ENCODE measurements around the gene SHROOM3. TPM values are rescaled to one million over a fixed set of nuclear protein-coding genes. Genes with fewer than 3 reads are reported as not detected.
A peak's percentile ranks its signal among the peaks of the same experiment; 100 is the strongest.

Gene SHROOM3
- total RNA-seq, 6 donors from 2014 or later: 62.3 to 216 (median 116) TPM

DNA sequence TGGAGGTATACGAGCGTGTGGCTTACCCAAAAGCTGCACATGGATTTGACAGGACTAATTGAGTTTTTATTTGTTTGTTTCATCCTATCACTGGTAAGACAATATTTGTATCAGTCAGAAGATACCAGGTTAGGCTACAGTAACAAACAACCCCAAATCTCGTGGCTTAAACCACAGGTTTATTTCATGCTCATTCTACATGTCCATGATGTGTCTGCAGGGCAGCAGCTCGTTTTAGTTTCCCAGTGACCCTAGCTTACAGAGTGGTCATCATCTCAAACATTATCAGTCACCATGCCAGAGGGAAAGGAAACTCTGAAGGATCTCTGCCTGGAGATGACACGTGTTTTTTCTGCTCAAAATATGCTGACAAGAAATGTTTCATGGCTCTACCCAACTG, 108.3 kb downstream of the SHROOM3 start:
- H3K27ac ChIP-seq: no peak overlapping the region
- peaks cover 3 to 11% (median 9%) of the 10 kb centered on the region in 4 donors for H3K4me1 ChIP-seq
- 82 to 84% methylated on average over 5 of the region's 5 CpGs for WGBS, 2 donors
- H3K36me3 ChIP-seq: no peaks in the 10 kb centered on the region
- no peak overlapping the region for H3K4me3 ChIP-seq
- ATAC-seq (ENCODE audit: low FRiP score in 2 of 2): no peak
- no peak for DNase-seq
- TF ChIP-seq, protein P1, sequence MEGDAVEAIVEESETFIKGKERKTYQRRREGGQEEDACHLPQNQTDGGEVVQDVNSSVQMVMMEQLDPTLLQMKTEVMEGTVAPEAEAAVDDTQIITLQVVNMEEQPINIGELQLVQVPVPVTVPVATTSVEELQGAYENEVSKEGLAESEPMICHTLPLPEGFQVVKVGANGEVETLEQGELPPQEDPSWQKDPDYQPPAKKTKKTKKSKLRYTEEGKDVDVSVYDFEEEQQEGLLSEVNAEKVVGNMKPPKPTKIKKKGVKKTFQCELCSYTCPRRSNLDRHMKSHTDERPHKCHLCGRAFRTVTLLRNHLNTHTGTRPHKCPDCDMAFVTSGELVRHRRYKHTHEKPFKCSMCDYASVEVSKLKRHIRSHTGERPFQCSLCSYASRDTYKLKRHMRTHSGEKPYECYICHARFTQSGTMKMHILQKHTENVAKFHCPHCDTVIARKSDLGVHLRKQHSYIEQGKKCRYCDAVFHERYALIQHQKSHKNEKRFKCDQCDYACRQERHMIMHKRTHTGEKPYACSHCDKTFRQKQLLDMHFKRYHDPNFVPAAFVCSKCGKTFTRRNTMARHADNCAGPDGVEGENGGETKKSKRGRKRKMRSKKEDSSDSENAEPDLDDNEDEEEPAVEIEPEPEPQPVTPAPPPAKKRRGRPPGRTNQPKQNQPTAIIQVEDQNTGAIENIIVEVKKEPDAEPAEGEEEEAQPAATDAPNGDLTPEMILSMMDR (IDR thresholded peaks at IDR 0.05): no peak
- no peak for TF ChIP-seq POLR2A (IDR thresholded peaks at IDR 0.05)
- TF ChIP-seq EP300 (IDR thresholded peaks at IDR 0.05): no peak
- no peak for TF ChIP-seq POLR2AphosphoS5 (IDR thresholded peaks at IDR 0.05)
- H3K27me3 ChIP-seq: no peaks in the 10 kb centered on the region
- H3K9me3 ChIP-seq: no peaks in the 10 kb centered on the region

DNA sequence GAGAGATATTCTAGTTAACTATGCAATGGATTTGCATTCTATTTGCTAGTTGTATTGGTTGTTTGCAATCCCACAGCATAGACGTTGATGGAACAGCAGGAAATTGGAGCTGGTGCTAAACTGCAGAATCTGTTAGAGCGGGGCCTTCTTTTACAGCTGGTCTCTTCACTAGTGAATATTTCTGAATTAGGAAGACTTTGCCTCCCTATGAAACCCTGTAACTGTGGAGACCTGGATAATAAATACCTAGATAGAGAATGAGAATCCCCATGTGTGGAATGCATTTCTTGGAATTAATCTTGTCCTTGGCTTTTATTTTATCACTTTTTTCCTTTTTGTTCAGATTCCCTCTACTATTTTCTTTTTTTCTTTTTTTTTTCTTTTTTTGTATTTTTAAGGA, 109.7 kb downstream of the SHROOM3 start:
- no peaks in the 10 kb centered on the region for H3K36me3 ChIP-seq
- WGBS, 2 donors: 89 to 92% methylated on average over 2 of the region's 2 CpGs
- DNase-seq (no peak), ATAC-seq (ENCODE audit: low FRiP score in 2 of 2) (no peak)
- H3K9me3 ChIP-seq: no peaks in the 10 kb centered on the region
- no peaks in the 10 kb centered on the region for H3K27me3 ChIP-seq
- TF ChIP-seq POLR2A (IDR thresholded peaks at IDR 0.05) (no peak), EP300 (IDR thresholded peaks at IDR 0.05) (no peak), POLR2AphosphoS5 (IDR thresholded peaks at IDR 0.05) (no peak)
- TF ChIP-seq, protein P1 (IDR thresholded peaks at IDR 0.05): no peak
- H3K4me1 ChIP-seq: peaks cover 3 to 11% (median 9%) of the 10 kb centered on the region in 4 donors
- no peak overlapping the region for H3K4me3 ChIP-seq
- H3K27ac ChIP-seq: no peak overlapping the region

DNA sequence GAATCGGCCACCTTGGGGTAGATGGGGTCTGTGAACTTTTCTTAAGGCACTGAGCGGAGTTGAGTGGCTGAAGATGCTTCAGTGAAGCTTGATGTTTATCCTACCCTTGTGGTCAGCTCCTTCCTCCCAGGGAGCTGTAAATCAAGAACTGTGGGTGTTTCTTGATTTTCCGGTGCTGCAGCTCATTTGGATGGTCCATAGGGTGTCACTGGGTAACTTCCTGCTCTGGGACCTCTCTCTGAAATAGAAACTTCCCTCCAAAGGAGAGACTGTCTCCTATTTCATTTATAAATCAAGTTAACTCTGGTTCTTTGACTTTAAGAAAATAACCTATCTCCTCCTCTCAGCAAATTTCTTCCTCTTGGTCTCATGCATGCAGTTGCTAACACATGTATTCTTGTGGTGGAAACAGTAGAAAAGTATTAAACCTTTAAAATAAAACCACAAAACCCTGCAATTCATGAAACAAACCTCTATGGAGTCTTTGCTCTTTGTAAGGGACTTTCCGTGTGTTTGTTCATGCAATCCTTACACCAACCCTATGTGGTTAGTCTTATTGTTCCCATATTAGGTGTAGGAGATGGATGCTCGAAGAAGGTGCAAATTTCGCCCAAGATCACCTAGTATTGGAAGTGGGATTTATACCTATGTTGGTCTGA, 110.3 kb downstream of the SHROOM3 start:
- Histone ChIP-seq H3K4me1 (peaks cover 3 to 11% (median 9%) of the 10 kb centered on the region in 4 donors), H3K4me3 (no peak overlapping the region), H3K36me3 (no peaks in the 10 kb centered on the region), H3K27me3 (no peaks in the 10 kb centered on the region), H3K9me3 (no peaks in the 10 kb centered on the region), H3K27ac (no peak overlapping the region)
- no peak for TF ChIP-seq EP300 (IDR thresholded peaks at IDR 0.05)
- TF ChIP-seq, protein P1 (IDR thresholded peaks at IDR 0.05): no peak
- no peak for TF ChIP-seq POLR2A (IDR thresholded peaks at IDR 0.05)
- no peak for TF ChIP-seq POLR2AphosphoS5 (IDR thresholded peaks at IDR 0.05)
- WGBS, 2 donors: 71 to 72% methylated on average over 6 of the region's 6 CpGs
- DNase-seq (no peak), ATAC-seq (ENCODE audit: low FRiP score in 2 of 2) (no peak)

DNA sequence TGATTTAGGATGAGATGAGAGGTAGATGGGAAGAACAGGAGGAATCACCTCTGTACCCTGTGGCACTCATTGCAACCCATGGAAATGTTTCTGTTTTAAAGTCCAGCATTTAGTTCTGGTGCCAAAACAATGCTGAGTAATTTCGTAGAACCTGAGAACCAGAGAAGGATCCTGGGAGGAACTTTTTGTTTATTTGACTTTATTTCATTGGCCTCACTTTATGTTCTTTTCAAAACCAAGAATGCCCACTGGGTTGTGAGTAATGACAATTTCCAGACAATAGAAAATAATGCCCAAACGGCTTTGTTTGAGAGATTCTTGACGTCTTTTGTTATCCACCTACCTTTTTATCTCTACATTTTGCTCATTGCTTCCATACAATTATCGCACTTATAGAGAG, 111.3 kb downstream of the SHROOM3 start:
- TF ChIP-seq POLR2AphosphoS5 (IDR thresholded peaks at IDR 0.05): no peak
- no peak for TF ChIP-seq POLR2A (IDR thresholded peaks at IDR 0.05)
- TF ChIP-seq, protein P1 (IDR thresholded peaks at IDR 0.05): no peak
- TF ChIP-seq EP300 (IDR thresholded peaks at IDR 0.05): no peak
- Histone ChIP-seq H3K4me3 (no peak overlapping the region), H3K4me1 (peaks cover 3 to 11% (median 9%) of the 10 kb centered on the region in 4 donors), H3K27me3 (no peaks in the 10 kb centered on the region), H3K27ac (peak overlapping the region in 1 of 4 donors; percentile 6), H3K36me3 (no peaks in the 10 kb centered on the region), H3K9me3 (no peaks in the 10 kb centered on the region)
- no peak for DNase-seq
- 46 to 58% methylated on average over 4 of the region's 4 CpGs for WGBS, 2 donors
- no peak for ATAC-seq (ENCODE audit: low FRiP score in 2 of 2)
